Measurements from ENCODE around the gene OR8B3.

GRCh38 chr11:124359566-124359965, 39.3 kb downstream of the OR8B3 start:
- TF ChIP-seq, protein P1, sequence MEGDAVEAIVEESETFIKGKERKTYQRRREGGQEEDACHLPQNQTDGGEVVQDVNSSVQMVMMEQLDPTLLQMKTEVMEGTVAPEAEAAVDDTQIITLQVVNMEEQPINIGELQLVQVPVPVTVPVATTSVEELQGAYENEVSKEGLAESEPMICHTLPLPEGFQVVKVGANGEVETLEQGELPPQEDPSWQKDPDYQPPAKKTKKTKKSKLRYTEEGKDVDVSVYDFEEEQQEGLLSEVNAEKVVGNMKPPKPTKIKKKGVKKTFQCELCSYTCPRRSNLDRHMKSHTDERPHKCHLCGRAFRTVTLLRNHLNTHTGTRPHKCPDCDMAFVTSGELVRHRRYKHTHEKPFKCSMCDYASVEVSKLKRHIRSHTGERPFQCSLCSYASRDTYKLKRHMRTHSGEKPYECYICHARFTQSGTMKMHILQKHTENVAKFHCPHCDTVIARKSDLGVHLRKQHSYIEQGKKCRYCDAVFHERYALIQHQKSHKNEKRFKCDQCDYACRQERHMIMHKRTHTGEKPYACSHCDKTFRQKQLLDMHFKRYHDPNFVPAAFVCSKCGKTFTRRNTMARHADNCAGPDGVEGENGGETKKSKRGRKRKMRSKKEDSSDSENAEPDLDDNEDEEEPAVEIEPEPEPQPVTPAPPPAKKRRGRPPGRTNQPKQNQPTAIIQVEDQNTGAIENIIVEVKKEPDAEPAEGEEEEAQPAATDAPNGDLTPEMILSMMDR (IDR thresholded peaks at IDR 0.05): no peak
- TF ChIP-seq POLR2A (IDR thresholded peaks at IDR 0.05): no peak

Data from stomach (tissue), 4 donors.